Measurements from ENCODE around the gene RNF224. TPM values are rescaled to one million over a fixed set of nuclear protein-coding genes. Genes with fewer than 3 reads are reported as not detected.

The RNF224 gene
- total RNA-seq, 6 experiments from 2014 or later: not detected

DNA sequence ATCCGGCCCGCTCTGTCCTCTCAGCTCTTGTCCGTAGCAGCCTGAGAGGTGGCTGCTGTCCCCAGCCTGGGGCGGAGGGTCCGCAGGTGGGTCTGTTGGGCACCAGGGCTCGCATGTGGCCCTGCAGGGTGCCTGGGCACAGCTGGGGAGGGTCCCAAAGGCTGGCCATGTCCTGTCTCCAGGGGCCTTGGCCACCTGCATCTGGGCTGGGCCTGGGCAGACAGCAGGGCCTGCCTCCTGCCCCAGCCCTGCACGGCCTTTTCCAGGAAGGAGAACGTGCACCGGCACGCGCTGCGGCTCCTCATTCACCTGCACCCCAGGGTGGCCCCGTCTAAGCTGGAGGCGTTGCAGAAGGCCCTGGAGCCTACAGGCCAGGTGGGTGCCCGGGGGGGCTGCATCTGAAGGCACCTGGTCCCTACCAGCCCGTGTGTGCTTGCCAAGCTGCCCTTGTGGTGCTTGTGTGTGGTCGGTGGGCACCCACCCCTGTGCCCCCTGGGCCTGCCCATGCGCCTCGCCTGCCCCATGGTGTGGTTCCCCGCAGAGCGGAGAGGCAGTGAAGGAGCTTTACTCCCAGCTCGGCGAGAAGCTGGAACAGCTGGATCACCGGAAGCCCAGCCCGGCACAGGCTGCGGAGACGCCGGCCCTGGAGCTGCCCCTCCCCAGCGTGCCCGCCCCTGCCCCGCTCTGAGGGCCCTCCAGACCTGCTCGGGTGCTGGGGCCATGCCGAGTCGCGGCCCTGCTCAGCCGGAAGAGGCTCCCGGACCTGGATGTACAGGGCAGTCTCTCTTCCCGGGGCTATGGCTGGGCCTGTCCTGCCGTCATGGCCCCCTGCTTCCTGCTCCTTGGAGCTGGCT lies 45.2 kb downstream of the RNF224 start:
- TF ChIP-seq, protein P1, sequence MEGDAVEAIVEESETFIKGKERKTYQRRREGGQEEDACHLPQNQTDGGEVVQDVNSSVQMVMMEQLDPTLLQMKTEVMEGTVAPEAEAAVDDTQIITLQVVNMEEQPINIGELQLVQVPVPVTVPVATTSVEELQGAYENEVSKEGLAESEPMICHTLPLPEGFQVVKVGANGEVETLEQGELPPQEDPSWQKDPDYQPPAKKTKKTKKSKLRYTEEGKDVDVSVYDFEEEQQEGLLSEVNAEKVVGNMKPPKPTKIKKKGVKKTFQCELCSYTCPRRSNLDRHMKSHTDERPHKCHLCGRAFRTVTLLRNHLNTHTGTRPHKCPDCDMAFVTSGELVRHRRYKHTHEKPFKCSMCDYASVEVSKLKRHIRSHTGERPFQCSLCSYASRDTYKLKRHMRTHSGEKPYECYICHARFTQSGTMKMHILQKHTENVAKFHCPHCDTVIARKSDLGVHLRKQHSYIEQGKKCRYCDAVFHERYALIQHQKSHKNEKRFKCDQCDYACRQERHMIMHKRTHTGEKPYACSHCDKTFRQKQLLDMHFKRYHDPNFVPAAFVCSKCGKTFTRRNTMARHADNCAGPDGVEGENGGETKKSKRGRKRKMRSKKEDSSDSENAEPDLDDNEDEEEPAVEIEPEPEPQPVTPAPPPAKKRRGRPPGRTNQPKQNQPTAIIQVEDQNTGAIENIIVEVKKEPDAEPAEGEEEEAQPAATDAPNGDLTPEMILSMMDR (IDR thresholded peaks at IDR 0.05): no peak
- no peak for TF ChIP-seq POLR2A (IDR thresholded peaks at IDR 0.05)
- Histone ChIP-seq H3K27me3 (no peaks in the 10 kb centered on the region), H3K4me3 (no peak overlapping the region), H3K9me3 (no peaks in the 10 kb centered on the region), H3K36me3 (peaks cover 0 to 10% (median 0%) of the 10 kb centered on the region in 4 donors), H3K4me1 (peaks cover 0 to 28% (median 12%) of the 10 kb centered on the region in 4 donors), H3K27ac (no peak overlapping the region)
- DNase-seq (no peak), ATAC-seq (no peak)
- WGBS (ENCODE audit: insufficient coverage, low coverage, low lambda C conversion rate, missing lambda C conversion rate): no CpG with 5 or more reads among the region's 39 CpGs
- intact Hi-C loops (cut with DNase I): no loop called here

DNA sequence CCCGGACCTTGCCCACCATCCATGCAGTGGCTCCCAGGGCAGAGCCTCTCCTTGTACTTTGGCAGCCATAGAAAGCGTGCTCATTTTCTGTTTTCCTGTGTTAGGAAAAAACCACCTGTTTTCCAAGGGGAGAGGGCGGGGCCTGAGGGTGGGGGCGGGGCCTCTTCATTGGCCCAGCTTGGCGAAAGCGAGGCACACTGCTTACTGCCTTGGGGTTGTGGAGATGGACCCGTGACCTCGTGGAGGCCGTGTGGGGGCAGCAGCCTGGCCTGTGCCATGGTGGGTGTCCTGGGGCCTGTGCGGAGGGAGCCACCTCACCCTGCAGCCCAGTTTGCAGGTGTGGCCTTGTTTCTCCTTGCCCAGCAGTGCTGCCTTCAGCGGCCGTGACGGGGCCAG lies 45.8 kb downstream of the RNF224 start:
- no peaks in the 10 kb centered on the region for H3K27me3 ChIP-seq
- H3K4me1 ChIP-seq: peaks cover 0 to 23% (median 12%) of the 10 kb centered on the region in 4 donors
- H3K36me3 ChIP-seq: peaks cover 0 to 10% (median 0%) of the 10 kb centered on the region in 4 donors
- no CpG with 5 or more reads among the region's 13 CpGs for WGBS (ENCODE audit: insufficient coverage, low coverage, low lambda C conversion rate, missing lambda C conversion rate)
- no peak for TF ChIP-seq POLR2A (IDR thresholded peaks at IDR 0.05)
- TF ChIP-seq, protein P1 (IDR thresholded peaks at IDR 0.05): no peak
- no peaks in the 10 kb centered on the region for H3K9me3 ChIP-seq
- DNase-seq (peak in 1 of 3 donors; percentile 50), ATAC-seq (no peak)
- no peak overlapping the region for H3K27ac ChIP-seq
- intact Hi-C loops (cut with DNase I): no loop called here
- H3K4me3 ChIP-seq: no peak overlapping the region

- Histone ChIP-seq H3K4me3 (no peak overlapping the region), H3K4me1 (peaks cover 0 to 16% (median 10%) of the 10 kb centered on the region in 4 donors), H3K27me3 (no peaks in the 10 kb centered on the region), H3K9me3 (no peaks in the 10 kb centered on the region), H3K27ac (no peak overlapping the region), H3K36me3 (peaks cover 0 to 10% (median 0%) of the 10 kb centered on the region in 4 donors)
- whole genome bisulfite sequencing (ENCODE audit: insufficient coverage, low coverage, low lambda C conversion rate, missing lambda C conversion rate): 38% methylated on average over 3 of the region's 15 CpGs
- TF ChIP-seq, protein P1 (IDR thresholded peaks at IDR 0.05): no peak
- no peak for TF ChIP-seq POLR2A (IDR thresholded peaks at IDR 0.05)
- ATAC-seq (peak in 3 of 4 donors; percentile 2 to 30 (median 19)), DNase-seq (peak; percentile 56 to 82 (median 64))
- intact Hi-C loops (cut with DNase I): no loop called here
Observed at GRCh38 chr9:137273611-137274320, 46.5 kb downstream of the RNF224 start.

DNA sequence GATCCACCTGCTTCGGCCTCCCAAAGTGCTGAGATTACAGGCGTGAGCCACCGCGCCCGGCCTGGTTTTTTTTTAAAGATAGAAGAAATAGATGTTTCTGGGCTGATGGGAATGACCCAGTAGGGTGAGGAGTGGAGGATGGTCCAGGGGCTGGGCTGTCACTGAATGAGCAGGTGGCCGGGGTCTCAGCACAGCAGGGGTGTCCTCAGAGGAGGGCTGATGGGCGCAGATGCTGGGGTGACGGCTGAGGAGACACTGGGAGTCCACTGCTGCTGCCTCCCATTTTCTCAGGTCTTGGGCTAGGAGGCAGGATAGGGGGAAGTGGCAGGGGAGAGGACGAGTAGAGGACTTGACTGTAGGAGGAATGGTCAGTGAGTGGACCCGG lies 47.9 kb downstream of the RNF224 start:
- no peak for ATAC-seq
- H3K27me3 ChIP-seq: no peaks in the 10 kb centered on the region
- H3K4me1 ChIP-seq: peaks cover 0 to 5% (median 0%) of the 10 kb centered on the region in 4 donors
- H3K27ac ChIP-seq: no peak overlapping the region
- peaks cover 0 to 10% (median 0%) of the 10 kb centered on the region in 4 donors for H3K36me3 ChIP-seq
- WGBS (ENCODE audit: insufficient coverage, low coverage, low lambda C conversion rate, missing lambda C conversion rate): 80% methylated on average over 8 of the region's 10 CpGs
- no peak for TF ChIP-seq POLR2A (IDR thresholded peaks at IDR 0.05)
- TF ChIP-seq, protein P1 (IDR thresholded peaks at IDR 0.05): no peak
- H3K9me3 ChIP-seq: no peaks in the 10 kb centered on the region
- DNase-seq: peak in 1 of 3 donors; percentile 30
- intact Hi-C loops (cut with DNase I): no loop called here
- no peak overlapping the region for H3K4me3 ChIP-seq
